NCI-H1092 treated with DMSO at 0.1 percent for 48 hours (cell line): Measurements from ENCODE around the gene TIMM17B.

Source experiments
- DNase-seq: peaks from one replicate; lab custom pipeline; 2025; lab: John Stamatoyannopoulos, UW

Gene TIMM17B

DNA sequence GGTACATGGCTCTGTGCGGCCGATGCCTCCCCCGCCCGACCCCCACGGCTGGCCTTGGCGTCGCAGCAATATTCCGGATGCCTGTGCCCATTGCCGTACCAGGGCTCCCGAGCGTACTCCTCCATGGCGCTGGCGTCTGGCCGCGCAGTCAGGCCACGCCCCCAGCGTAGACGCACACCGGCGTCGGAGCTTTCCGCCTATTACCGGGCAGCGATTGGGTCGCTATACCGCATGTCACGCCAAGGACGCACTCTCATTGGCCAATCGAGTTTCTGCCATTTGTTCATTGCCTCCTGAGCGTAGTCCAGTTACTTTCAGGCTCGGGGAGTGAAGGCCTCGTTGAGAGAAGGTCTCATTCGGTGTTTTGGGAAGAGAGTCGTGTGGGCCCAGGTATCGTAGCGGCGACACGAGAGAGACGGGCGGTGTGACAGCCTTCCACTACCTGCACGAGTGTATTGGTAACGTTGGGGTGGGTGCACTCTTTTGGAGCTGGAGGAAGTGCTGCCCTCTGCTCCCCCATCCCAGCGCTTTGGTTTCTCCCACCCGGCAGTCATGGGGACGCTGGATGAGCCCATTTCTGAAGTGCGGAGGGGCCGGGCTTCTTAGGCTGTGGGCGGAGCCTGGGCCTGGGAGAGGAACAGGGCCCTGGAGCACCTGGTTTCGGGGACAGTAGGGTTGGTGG, at the start of gene TIMM17B, which contains the start of gene PQBP1:
Gene TIMM17B (minus strand): TSS at position 144 of the 682 bp plus-strand sequence. CDS start 19 bp downstream, at position 125.
Gene PQBP1 (plus strand): TSS at position 306 of the 682 bp plus-strand sequence. CDS start 580 bp downstream, outside the sequence.
- DNase-seq = peak; percentile 98

DNA sequence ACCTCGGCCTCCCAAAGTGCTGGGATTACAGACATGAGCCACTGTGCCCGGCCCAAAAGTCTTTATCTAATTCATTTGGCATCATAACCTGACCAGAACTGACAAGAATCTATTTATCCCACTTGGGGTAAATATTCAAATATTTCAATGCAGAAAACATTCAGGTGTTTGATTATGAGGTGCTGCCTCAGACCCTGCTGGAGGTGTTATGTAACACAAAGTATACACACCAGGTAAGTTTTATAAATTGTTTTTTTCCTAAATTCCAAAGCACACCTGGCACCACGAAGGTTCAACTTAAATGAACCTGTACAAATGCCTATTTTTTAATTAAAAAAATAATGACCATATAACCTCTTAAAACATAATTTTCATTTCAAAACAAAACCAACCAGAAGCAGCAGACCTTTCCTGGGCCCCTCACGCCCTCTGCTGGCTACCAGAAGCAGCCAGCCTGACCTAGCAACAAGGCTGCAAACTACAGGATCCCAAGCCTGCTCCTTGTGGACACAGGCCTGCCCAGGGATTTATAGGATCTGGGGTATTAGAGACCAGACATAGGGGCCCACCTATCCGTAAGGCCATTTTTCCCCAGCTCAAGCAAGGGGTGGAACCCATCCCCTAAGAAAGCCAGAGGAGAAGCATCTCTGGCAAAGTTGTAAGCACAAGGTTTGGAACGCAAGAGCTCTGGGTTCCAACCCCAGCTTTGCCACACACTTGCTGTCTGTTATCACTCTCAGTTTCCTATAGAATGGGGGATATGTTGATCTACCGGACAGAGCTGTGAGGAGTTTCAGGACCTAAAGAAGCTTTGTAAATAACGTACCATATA, 48.2 kb upstream of the TIMM17B start:
- DNase-seq = no peak

DNA sequence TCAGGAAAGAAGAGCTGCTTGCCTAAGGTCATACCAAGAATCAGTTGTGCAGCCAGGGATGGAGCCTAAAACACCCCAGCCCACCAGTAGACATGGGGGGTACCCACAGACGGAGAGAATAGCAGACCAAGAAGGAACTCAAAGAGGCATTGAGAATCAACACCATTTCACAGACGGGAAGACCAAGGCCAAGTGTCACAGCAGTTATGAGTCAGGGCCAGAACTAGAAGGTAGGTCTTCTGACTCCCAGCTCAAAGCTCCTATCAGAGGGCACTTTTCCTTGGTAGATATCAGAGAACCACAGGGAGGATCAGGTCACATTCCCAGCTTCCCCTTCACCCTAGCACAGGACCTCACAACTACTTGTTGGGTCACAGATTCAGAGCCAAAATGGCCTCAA, 45.3 kb upstream of the TIMM17B start:
- DNase-seq = no peak

DNA sequence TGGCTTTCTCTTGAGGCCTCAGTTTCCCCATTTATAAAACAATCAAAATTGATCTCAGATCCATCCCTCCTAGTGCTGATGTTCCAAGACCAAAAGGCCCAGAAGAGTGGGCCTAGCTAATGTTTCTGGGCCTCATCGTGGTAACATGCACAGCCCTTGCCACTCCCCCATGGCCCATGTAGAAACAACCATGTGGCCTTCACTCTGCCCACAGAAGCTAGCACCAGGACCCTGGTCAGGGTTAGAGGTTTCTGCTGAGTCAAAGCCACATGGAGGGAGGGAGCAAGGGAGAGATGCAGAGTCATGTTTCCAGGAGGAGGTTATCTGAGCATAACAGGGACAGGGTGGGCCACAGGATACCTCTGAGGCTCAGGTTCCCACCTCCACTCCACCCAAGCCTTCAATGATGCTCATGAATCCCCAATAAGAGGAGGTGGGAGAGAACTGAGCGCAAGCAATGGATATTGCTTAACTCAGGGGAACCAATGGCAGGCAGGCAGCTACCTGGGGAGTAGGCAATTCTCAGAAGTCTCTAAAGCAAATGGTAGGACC, 42.9 kb upstream of the TIMM17B start:
- no peak for DNase-seq

DNA sequence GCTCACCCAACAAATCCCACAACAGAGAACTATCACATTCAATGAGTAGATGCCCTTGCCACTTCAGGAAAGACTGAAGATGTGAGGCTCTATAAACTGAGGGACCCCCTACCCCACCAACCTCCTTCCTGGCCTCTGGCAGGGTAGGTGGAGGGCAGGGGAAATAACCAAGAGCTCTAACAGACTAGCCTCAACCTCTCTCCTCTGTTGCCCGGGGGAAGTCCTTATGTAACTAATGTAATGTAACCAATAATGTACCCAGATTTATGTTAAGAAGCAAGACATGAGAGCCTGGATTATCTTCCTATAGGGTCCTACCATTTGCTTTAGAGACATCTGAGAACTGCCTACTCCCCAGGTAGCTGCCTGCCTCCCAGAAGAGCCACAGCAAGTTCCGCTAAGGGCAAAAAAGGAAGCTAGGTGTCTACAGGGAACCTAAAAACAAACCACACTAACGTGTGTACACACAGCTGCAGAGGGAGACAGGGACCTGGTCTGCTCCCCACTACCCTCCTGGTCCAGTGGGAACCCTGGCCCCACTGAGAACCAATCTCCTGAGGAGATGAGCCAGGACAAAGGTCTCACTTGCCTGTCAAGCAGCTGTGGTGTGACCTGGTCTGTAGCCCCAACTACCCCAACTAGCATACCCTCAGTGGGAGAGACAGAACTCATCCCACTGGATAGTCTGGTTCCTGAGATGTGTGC, 42.1 kb upstream of the TIMM17B start:
- no peak for DNase-seq

DNA sequence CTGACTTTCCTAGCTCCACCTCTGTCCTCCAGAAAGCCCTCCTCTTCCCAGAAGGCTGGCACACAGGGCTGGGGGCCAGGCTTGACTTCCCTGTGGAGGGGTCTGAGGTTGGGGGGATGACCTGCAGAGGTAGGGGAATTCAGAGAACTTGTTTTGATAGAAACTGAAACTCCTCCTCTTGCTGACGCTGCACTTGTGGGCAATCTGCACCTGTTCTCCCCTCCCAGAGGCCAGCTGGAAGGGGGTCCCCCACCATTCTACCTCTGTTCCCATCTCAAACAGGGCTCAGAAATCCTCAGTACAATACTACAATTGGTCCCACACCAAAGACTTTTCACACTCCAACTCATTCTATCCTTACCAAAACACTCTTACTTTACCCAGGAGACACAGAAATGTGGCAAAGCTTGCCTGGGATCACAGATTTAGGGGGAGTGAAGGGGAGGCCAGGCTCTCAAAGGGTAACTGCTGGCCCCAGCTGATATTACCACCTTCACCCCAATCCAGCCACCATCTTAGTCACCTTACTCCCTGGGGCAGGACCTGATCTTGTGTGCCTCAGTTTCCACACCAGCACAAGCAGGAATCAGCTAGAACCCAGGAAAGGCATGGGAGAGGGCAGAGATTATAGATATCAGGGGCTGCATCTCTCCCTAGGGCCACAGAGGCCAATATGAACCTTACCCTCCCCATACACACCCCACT, 41.3 kb upstream of the TIMM17B start:
- no peak for DNase-seq

DNA sequence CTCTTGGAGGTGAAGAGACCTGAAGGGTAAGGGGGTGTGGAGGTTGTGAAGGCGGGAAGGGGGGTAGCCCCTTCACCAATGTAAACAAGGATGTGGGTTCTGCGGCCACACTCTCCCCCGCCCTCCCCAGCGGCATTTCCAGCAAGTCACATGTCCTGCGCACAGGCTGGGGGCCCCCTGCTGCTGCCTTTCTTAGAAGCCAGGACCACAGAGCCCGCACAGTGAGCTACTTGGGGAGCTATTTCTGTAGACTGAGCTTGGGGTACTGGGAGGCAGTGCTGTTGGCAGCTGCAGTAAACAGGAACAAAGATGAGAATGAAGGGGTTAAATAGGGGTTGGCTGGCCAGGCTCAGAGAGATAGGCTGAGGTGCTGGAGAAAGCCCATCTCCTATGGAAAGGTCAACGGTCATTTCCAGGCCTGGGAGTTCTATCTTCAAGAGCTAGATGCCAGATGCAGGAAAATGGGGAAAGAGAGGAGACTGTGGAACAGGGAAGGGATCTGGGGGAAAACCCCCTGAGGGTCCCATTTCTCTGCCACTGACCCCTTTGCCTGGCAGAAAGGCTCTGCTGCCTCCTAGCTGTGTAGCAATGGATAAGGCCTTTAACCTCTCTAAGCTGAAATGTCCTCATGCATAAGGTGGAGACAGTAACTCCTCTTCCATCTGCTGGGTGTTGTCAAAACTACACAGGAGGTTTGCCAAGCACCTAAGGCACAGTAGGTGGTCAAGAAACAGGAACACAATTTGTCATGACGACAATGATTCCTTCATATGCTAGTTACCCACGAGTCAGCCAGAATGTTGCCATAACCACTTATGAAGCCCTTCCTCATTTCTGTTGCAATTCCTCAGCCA, 39.7 kb upstream of the TIMM17B start:
- no peak for DNase-seq

DNA sequence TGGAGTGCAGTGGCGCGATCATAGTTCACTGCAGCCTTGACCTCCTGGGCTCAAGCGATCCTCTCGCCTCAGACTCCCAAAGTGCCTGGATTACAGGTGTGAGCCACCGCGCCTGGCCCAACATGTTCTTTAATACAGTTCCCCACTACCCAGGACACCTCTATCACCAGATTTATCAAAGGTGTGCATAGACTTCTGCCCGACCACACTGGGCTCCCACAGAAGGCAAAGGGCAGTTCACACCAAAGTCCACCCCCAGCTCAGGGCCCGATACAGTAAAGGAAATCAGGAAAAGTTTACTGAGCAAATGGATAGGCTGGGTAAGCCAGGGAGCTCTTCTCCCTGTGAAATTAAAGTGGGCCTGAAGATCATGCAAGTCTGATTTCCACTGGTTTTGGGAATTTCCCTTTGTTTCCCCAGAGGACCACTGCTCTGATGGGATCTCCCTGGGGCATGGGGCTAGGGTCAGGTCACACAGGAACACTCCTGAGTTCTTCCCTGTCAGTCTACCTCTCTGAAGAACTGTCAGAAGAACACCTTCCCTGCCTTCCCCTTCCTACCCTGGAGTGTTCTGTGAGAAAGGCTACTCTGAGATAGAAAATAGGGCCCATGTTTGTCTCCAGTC, 39.0 kb upstream of the TIMM17B start:
- DNase-seq = no peak

DNA sequence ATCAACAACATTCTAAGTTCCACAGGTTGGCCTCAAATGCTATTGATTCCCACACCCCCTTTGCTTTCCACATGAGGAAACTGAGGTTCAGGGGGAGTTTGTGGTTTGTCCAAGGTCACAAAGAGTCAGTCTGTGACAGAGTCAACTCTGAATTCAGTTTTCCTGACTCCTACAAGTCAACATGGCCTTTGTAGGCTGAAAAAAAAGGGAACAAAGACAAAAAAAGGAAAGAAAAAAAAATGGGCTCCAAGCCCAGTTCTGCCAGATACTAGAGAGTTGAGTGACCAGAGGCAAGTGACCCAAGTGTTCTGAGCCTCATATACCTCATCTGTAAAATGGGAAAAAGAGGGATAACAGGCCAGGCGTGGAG, 37.7 kb upstream of the TIMM17B start:
- no peak for DNase-seq

DNA sequence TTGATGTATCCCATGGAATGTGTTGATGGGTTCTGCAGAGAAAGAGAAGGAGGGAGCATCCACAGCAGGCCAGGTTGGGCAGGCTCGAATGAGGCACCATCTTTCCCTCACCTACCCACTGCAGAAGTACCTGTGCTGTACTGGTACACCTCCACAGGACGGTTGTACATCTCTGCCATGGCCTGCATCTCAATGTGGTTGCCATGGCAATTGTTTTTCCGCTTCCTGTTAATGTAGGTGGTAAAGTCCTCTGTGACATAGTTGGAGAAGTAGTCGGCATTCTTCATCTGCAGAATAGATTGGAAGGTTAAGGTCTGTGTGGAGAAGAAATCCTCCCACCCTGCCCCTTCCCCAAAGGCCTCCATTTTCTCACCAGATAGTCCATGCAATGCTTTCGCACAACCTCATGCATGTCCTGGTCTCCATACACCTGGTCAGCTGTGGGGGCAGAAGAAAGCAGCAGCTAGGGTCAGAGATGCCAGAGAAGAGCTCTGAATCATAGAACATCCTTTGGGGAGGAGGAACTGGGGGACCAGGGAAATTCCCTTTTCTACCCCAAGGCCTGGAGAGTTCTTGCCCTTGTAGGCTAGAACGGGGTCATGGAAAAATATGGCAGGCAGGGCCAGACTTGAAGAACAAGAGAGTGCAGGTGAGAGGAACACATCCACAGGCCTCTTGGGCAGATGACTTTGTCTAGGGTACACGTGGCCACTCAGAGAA, 37.2 kb upstream of the TIMM17B start:
- no peak for DNase-seq

DNA sequence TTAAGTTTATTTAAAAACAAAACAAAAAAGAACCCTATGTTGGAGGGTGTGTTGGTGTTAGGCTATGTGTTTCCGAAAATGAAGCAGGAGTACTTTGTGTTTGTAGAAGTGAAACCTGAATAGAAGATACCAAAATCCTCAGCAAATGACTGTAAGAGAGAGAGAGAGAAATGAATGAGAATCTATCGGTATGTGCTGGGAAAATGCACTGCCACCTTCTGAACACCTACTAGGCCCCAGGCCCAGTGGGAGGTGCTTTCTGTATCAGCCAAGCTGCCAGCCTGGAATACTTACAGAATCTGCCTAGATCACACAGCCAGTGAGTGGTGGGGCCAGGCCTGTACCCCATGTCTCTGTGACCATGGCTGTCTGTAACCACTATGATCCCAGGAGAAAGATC, 36.2 kb upstream of the TIMM17B start:
- no peak for DNase-seq

DNA sequence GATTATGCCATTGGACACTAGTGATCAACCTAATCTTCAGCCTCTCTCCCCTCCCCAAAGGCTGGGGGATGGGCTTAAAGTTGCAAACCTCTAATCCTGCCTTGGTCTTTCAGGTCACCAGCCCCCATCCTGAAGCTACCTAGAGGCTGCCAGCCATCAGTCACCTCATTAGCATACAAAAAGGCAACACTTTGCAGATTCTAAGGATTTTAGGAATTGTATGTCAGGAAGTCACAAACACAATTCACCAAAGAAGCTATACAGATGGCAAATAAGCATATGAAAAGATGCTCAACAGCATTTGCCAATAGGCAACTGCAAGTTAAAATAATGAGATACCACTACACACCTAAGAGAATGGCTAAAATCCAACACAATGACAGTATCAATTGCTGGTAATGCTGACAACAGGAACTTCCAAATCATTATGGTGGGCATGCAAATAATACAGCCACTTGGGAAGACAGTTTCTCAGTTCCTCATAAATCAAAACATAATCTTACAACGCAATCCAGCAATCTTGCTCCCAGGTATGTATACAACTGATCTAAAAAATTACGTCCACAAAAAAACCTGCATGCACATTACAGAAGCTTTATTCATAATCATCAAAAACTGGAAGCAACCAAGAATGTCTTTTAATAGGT, 30.3 kb upstream of the TIMM17B start:
- DNase-seq = no peak

DNA sequence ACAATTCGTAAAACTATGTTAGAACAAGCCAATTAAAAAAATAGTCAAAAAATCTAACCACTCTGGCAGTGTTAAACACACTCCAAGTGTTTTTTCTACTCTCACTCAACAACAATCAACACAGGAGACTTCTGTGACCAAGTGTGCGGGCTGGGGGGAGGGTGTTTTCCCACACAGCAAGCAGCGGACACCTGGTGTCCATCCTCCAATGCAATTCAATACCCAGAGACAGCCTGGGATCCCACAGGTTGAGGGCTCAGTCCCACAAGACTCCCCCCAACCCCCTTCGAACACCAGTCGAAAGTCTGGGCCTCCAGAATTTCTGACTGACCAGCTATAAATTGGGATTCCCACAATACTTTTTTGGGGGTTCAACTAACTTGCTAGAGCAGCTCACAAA, 29.6 kb upstream of the TIMM17B start:
- no peak for DNase-seq

DNA sequence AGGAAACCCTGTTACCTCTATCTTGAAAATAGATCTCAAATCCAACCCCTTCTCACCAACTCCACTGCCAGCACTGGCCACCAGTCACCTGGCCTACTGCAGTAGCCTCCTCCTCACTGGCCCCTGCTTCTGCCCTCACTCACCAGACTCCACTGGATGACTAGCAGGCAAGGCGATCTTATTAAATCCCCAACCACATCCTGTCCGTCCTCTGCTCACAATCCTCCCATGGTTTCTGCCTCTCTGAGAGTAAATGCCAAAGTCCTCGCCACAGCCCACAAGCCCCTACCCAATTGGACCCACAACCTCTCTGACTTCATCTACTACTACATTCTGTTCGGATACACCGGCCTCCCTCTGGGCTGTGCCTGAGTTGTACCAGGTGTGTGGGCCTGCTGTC, 26.7 kb upstream of the TIMM17B start:
- no peak for DNase-seq

DNA sequence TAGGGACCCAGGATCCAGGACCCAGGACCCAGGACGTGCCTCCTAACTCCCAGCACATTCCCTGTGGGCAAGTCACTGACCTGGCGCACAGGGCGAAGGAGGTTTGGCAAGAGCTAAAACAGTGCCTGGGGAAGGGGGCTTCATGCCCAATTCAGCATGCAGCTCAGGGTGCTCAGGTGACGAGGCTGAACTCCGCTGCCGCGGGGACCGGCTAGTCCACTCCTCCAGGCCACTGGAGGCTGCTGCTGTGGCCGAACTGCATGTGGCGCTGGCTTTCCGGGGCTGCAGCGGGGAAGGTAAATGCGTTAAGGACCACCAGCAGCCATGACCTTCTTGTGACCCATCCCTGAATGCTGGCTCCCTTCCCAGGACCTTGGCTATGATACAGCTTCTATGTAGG, 26.2 kb upstream of the TIMM17B start:
- DNase-seq = no peak

DNA sequence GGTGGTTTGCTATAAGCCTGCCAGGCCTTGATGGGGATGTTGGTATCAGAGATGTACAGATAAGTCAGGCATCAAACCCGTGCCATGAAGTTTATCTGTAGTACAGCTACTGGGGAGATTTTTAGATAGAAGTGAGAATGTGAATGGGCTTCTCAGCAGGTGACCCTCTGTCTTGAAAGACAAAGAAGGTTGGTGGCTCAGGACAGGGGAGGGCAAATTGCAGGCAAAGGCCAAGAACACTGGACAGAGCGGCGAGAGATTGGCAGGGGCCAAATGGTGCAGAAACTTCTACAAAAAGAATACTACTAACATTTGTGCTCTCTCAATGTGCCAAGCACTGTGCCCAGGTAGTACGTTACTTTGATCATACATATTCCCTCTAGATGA, 23.1 kb upstream of the TIMM17B start:
- no peak for DNase-seq

DNA sequence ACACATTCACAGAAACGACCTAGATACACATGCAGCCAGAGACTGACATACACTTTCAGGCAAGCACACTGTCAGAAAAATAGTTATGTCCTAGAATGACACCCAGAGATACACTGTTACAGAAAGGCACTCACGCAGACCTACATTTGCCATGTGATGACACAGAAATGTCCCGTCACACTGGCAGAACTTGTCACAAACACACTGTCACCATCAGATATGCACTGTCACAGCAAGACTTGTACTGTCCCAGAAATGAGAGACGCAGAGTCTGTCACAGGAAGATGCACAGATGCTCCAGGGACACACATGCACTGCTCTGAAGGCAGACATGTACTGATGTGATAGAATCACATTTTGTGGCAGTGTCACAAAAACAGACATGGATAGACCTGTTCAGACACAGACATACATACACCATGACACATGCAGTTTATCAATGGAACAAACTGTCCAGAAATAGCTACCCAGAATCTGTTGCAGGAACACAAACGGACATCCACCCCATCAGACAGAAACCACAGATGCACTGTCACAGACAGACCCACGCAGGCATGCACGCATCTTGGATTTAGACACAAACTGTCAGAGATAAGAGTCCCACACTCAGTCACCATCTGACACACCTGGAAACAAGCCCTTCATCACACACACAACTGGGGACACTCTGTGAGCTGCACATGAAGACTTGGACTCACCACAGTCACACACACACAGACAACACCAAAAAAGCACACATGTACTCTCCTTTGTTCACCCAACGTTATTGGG, 22.6 kb upstream of the TIMM17B start:
- DNase-seq = no peak

DNA sequence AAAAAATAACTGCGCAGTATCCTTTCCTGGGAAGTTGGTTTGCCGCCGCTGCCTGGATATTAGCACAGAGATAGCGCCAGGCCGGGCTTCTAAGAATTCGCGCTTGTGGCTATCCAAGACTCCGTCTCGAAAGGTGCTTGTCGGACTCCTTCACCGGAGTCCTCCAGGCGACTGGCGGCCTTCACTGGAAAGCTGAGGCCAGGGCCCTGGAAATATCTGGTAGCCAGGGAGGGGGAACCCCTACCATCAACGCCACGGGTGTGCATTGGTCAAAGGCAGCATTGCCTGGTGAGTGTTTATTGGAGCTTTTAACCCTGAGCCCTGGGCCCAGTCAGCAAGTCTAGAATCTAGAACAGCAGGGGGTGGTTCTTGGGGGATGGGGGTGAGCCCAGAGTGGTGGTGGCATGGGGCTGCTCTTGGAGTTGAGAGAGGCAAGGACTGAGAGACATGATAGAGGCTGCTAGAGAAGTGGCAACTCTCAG, 21.8 kb upstream of the TIMM17B start:
- no peak for DNase-seq
